ENCODE data around the gene RTN3.
"Not testable (repeated sequence)": the region's sequence is repeated elsewhere in the genome, so short reads cannot be mapped to it uniquely, and the experiment has no call there.

DNA sequence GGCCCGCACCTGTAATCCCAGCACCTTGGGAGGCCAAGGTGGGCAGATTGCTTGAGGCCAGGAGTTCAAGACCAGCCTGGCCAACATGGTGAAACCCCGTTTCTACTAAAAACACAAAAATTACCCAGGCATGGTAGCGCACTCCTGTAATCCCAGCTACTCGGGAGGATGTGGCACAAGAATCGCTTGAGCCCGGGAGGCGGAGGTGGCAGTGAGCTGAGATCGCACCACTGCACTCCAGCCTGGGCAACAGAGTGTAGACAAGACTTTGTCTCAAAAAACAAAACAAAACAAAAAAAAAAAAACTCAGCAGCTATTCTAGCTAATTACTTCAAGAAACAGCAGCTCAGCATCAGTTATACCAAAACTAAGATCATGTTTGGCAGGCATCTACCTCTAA, 42.9 kb upstream of the RTN3 start:
- not testable (repeated sequence) for TF ChIP-seq EP300, CTCF (IDR thresholded peaks at IDR 0.05)
